Stimulated activated CD8-positive, alpha-beta memory T cell treated with anti-CD3 and anti-CD28 coated beads, Interleukin-7, amount 100 ng/mL, for 24 hours (primary cell): ENCODE data around the gene WDFY2.

Source experiments
- DNase-seq: peaks from one replicate; pipeline ENCODE4 v3.0.0-alpha.2; 2020; ENCODE audit warnings: low read depth

Gene WDFY2

GRCh38 chr13:51740698-51741097, 156.4 kb downstream of the WDFY2 start:
- no peak for DNase-seq

DNA sequence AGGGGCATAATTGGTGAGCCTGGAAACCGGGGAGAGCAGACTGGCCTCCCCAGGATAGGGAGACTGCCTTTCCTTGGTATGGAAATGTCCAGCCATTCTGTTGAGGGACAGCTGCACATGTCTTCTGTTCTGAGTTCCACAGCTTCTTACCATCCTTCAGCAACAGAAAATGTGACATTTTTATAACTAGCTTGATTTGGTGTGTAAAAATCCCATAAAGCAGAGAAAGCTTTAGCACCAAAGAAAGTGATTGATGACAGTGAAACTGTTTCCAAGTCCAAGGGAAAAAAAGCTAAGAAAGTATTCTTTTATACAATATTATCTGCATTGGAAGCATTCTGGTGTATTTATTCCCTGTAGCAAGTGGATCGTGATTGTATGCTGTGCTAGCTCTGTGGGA, 157.8 kb downstream of the WDFY2 start:
- no peak for DNase-seq

GRCh38 chr13:51742611-51743010, 158.3 kb downstream of the WDFY2 start:
- DNase-seq = no peak

DNA sequence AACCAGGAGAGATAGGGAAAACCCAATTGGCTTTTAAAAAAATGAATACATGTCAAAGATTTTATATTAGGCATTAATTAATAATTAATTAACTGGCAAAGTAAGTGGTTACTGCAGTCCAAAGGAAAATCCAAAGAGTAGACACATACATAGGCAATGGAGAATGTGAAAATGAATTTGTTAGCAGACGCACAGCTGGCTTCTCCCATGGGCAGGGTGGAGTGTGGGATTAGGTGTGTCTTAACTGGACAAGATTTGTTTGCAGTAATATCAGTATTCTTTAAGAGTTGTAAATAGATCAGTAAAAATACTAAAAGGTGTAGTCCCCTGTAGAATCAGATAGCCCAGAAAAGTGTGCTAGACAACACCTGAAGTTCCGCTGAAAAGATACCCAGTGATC, 161.0 kb downstream of the WDFY2 start:
- no peak for DNase-seq

DNA sequence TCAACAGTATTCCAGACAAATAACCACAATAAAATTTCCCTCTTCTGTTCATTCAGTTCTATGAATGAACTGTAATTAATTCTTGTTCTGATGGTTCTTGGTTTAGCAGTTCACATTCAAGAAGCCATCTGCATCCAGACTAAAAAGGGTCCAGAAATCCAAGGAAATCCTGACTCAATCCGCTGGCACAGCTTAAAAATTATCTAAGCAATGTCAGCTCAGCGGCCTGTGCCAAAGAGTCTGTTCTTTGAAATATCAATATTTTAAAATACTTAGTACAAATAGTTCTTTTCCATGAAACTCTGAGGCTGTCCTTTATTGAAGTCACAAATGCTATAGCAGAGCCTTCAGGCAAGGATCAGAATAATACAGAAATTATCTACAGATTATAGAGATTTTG, 162.5 kb downstream of the WDFY2 start:
- DNase-seq = no peak

- DNase-seq = no peak
These were observed 163.5 kb downstream of the WDFY2 start for GRCh38 chr13:51747438-51748434.

DNA sequence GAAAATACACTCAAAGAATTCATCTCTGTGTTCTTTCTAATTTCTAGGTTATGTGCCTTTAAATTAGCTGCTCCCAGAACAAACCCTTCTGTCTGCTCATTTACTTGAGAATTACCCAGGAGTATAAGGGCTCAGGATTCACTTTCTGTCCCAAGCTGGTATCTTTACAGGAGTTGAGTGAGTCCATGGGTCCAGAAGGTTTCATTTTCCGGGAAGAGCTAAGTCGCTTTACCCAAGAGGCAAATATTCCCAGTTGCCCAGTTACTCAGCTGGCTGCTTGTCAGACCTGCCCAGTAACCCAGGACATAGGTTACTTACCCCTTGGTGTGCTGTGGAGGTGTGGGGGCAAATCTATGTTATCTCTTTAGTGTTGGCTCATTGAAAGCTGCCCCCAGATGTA, 172.4 kb downstream of the WDFY2 start:
- DNase-seq = no peak

DNA sequence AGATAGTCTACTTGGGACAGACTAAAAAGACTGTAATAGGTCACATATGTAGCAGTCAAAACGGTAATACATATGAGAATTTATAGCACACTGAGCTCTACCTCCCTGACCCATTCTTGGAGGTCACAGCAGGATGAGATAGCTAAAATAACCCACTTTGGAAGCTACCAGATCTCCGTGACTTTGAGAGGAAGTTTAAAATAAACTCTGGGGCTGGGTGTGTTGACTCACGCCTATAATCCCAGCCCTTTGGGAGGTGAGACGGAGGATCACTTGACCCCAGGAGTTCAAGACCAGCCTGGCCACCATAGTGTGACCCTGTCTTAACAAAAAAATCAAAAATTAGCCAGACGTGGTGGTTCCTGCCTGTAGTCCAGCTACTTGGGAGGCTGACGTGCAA, 174.4 kb downstream of the WDFY2 start:
- no peak for DNase-seq

- DNase-seq = no peak
These were observed 175.0 kb downstream of the WDFY2 start for GRCh38 chr13:51759240-51759639.

DNA sequence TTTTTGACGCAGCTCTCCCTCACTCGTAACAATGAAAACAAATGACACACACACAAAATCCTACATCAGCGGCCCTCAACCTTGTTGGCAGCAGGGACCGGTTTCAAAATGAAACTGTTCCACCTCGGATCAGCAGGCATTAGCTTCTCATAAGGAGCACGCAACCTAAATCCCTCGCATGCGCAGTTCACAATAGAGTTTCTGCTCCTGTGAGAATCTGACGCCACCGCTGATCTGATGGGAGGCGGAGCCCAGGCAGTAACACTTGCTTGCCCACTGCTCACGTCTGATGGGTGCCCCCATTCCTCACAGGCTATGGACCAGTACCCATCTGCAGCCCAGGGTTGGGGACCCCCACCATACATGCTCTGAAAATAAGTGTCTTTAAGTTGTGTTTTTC, 176.3 kb downstream of the WDFY2 start:
- no peak for DNase-seq

DNA sequence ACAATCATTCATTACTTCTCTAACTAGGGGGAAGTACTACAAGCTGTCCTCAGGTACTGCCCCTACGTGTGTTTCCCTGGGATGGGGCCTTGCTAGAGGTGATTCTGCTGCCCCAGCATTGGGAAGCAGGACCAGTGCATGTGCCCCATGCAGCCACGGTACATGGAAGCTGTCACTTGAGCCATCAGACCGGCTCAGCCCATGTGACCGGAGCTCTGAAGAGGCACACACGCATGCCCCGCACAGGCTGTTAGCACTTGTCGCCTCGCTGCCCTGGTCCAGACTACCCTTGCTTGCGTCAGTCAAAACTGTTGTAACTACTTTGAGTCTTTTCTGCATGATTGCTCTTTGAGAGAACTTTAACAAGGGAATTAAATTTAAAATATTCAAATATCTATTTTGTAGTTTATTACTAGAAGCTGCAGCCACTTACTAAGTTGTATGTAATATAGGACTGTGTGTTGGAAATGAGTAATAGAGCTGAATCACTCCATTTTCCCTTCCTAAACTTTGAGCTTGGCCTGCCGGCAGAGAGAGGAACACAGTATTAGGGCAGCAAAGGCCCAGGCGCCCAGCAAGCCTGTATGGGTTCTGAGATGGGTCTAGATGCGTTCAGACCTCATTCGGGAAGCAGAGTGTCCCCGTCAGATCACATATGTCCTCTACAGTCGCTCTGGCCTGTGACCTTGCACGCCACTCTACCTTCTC, 177.5 kb downstream of the WDFY2 start:
- no peak for DNase-seq

- no peak for DNase-seq
These were observed 179.2 kb downstream of the WDFY2 start for GRCh38 chr13:51763486-51763885.

DNA sequence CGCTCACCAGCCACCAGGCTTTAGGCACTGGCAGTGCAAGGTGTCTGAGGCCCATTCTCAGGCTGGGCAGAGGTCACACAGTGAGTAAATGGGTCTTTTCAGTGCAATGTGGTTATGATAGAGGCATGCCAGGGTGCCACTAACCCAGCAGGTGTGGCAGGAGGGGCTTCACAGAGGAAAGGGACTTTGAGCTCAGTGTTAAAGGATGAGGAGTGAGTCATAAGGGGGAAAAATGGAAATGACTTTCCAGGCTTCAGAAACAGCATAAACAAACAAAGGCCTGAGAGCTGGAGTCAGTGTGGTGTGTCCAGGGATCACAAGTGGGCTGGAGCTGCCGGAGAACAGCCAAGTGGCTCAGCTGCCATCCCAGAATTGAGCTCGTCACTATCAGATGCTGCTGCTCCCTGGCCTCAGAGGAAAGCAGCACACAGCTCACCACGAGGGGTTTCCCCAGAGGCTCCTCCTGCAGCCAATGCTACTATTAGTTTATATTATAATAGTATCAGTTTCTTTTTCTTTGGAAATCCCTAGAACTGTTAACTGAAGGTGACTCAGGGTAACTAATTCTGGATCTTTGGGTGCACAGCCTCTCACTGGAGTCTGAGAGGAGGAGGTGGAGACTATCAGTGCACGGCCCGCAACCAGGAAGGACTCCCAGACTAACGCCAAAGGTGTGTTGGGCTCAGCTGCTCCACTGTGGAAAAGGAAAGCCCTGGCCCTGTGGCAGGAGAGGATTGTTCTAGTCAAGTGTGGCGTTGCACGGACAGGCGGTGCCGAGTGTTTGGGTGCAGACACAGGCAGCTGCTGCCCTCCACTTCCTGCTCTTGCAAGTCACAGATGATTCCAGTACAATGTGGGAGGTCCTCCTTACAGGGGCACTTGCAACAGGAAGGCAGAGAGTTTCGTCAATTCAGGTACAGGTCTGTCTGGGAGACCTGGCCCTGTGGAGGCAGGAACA, 180.2 kb downstream of the WDFY2 start:
- DNase-seq = peak; percentile 26

DNA sequence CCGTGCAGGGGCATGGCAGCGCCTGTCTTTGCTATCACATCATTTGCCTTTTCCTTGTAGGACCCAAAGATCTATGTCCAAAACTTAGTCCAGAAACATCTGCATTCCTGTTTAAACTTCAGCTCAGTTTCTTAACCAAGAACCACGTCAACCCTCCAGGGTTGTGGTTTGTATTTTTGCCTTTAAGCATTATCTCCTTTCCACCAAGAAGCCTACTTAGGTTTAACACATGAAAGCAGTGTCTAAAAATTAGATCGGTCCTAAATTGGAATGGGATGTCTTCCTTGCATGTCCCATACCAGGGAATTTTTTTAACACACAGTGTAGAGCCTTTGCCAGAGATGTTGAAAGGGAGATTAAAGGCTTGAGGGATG, 180.9 kb downstream of the WDFY2 start:
- no peak for DNase-seq

DNA sequence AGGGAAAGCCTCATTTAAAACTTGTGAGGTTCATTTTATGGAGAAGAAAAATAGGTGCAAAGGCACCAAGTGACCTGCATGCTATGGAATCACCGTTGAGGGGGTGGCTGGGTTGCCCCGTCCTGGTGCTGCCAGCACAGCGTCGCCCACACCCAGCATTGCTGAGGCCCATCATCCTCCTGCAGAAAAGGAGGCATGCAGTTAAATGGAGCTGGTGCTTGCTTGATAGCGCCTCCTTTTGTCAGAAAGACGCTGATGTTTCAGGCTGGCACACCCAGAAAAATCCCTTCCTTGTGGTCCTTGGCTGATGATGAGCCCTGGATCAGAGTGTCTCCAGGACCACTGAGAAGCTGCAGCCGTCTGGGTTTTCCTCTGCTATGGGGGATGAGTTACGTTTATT, 182.8 kb downstream of the WDFY2 start:
- no peak for DNase-seq

- DNase-seq = no peak
These were observed 184.2 kb downstream of the WDFY2 start for GRCh38 chr13:51768378-51768921.

DNA sequence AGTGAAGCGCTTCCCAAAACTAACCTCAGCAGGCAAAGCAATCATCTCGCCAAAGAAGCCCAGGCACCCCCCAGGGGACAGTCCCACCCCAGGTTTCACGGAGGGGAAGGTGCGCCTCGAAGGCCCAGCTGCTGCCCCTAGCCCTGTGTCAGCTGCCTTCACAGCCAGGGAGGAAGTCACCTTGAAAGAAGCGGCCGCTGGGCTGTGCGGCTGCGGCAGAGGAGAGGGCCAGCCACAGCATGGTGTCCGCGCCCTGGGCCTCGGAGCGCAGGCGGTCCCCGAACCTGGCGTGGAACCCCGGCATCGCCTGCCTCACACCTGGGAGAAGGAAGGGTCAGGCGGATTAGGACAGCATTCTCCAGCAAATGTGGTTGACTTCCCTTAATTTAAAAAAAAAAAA, 184.7 kb downstream of the WDFY2 start:
- DNase-seq = no peak

DNA sequence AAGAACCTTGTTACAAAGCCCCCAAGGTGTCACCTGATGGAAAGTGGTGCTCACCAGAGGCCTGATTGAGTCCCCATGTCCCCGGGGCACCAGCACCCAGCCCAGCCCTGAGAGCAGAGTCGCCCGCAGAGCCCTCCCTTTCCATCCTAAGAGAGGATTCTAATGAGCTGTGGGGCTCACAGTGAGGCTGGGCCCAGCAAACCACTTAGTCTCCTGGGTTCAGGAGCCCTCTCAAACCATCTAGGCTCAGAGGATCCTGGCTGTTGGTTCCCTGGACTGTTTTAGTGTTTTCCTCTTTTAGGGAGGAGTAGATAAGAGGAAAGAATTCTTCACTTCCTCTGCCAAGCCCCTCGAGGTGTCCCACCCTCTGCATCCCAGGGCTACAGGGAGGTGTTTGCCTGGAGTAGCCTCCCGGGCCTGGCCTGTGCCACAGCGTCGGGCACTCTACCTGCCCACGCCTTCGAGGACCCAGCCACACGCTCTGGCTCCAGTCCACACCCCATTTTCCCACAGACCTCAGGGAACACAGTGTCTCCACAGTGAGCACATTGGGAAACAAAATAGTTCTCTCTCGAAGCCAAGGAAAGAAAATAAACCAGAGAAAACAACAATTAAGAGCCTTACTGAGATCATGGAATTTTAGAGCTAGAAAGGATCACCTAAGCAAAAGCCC, 185.3 kb downstream of the WDFY2 start:
- no peak for DNase-seq

DNA sequence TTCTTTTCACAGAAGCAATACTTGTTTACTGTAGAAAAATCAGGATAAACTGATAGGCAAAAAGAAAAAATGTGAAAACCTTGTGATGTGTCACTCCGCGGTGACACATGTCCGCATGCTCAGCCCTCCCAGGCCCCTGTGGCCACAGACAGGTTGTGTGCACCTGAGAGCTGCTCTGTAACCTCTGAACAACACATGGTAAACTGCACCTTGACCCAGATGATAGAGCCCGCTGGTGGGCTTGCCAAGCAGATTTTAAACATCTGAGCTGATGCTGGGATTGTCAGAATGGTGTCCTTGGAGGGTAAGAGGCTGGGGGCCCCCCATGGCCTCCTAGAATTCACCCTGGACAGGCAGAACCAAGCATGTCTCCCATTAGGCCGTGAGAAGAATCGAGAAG, 185.9 kb downstream of the WDFY2 start:
- DNase-seq = no peak

- no peak for DNase-seq
These were observed 186.6 kb downstream of the WDFY2 start for GRCh38 chr13:51770681-51771417.
